Neural cell (in vitro differentiated cells): Measurements from ENCODE around the gene RGS4.

Source experiments
- EP300 ChIP-seq: fragments of 450-650 bp; conservative IDR thresholded peaks from 2 replicates; pipeline ENCODE4 v1.6.1; 2014; ENCODE audit warnings: antibody characterized with exemption, mild to moderate bottlenecking, moderate library complexity; ENCODE audit not compliant: poor library complexity, severe bottlenecking
- EZH2 ChIP-seq: fragments of 200-600, 300-800 bp; shearing (Covaris generic), sonication (generic); IDR thresholded peaks from 2 replicates; pipeline ENCODE4 v1.6.1; 2014; ENCODE audit warnings: antibody characterized with exemption, low read length, borderline replicate concordance, mild to moderate bottlenecking; ENCODE audit not compliant: insufficient read depth, poor library complexity, severe bottlenecking
- MXI1 ChIP-seq: fragments of 450-650 bp; conservative IDR thresholded peaks from 2 replicates; pipeline ENCODE4 v1.6.1; 2014; ENCODE audit warnings: antibody characterized with exemption, mild to moderate bottlenecking; ENCODE audit not compliant: poor library complexity, severe bottlenecking
- POLR2AphosphoS5 ChIP-seq: IDR thresholded peaks from 2 replicates; pipeline ENCODE4 v1.6.1; 2012
- SMC3 ChIP-seq: fragments of 450-650 bp; conservative IDR thresholded peaks from 2 replicates; pipeline ENCODE4 v1.6.1; 2014; ENCODE audit warnings: antibody characterized with exemption, mild to moderate bottlenecking, moderate library complexity; ENCODE audit not compliant: poor library complexity
- TAF1 ChIP-seq: IDR thresholded peaks from 2 replicates; pipeline ENCODE4 v1.6.1; 2012; ENCODE audit warnings: low read depth
- TF ChIP-seq, protein P1 (sequence below): fragments of 450-650 bp; IDR thresholded peaks from 2 replicates; pipeline ENCODE4 v1.5.1; 2014; ENCODE audit warnings: antibody characterized with exemption, mild to moderate bottlenecking, moderate library complexity; ENCODE audit not compliant: poor library complexity, severe bottlenecking
- TF ChIP-seq, protein P2 (sequence below): IDR thresholded peaks from 2 replicates; pipeline ENCODE4 v1.6.1; 2012; ENCODE audit warnings: borderline replicate concordance

DNA sequence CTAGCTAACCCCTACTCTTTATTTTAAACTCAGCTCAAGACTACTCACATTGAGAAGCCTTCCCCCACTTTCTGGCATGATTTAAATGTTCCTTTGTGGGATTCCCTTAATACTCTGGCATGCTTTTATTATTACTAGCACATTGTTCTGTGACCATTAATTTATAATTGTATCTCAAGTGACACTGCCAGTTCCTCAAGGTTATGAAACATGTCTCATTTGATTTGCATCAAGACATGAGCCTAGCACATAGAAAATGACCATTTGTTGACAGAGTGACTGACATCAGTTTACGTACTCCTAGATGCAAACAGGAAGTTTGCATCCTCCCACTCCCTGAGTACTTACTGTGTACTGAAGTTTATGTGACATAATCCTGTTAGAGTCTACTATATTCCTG, 15.2 kb downstream of the RGS4 start:
- TF ChIP-seq, protein P1, sequence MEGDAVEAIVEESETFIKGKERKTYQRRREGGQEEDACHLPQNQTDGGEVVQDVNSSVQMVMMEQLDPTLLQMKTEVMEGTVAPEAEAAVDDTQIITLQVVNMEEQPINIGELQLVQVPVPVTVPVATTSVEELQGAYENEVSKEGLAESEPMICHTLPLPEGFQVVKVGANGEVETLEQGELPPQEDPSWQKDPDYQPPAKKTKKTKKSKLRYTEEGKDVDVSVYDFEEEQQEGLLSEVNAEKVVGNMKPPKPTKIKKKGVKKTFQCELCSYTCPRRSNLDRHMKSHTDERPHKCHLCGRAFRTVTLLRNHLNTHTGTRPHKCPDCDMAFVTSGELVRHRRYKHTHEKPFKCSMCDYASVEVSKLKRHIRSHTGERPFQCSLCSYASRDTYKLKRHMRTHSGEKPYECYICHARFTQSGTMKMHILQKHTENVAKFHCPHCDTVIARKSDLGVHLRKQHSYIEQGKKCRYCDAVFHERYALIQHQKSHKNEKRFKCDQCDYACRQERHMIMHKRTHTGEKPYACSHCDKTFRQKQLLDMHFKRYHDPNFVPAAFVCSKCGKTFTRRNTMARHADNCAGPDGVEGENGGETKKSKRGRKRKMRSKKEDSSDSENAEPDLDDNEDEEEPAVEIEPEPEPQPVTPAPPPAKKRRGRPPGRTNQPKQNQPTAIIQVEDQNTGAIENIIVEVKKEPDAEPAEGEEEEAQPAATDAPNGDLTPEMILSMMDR: no peak
- TF ChIP-seq, protein P2, sequence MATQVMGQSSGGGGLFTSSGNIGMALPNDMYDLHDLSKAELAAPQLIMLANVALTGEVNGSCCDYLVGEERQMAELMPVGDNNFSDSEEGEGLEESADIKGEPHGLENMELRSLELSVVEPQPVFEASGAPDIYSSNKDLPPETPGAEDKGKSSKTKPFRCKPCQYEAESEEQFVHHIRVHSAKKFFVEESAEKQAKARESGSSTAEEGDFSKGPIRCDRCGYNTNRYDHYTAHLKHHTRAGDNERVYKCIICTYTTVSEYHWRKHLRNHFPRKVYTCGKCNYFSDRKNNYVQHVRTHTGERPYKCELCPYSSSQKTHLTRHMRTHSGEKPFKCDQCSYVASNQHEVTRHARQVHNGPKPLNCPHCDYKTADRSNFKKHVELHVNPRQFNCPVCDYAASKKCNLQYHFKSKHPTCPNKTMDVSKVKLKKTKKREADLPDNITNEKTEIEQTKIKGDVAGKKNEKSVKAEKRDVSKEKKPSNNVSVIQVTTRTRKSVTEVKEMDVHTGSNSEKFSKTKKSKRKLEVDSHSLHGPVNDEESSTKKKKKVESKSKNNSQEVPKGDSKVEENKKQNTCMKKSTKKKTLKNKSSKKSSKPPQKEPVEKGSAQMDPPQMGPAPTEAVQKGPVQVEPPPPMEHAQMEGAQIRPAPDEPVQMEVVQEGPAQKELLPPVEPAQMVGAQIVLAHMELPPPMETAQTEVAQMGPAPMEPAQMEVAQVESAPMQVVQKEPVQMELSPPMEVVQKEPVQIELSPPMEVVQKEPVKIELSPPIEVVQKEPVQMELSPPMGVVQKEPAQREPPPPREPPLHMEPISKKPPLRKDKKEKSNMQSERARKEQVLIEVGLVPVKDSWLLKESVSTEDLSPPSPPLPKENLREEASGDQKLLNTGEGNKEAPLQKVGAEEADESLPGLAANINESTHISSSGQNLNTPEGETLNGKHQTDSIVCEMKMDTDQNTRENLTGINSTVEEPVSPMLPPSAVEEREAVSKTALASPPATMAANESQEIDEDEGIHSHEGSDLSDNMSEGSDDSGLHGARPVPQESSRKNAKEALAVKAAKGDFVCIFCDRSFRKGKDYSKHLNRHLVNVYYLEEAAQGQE: no peak
- no peak for TF ChIP-seq POLR2AphosphoS5
- TF ChIP-seq EZH2: no peak
- no peak for TF ChIP-seq SMC3
- TF ChIP-seq TAF1: no peak
- TF ChIP-seq EP300: no peak
- no peak for TF ChIP-seq MXI1
